ENCODE measurements around the gene CCDC137. TPM values are rescaled to one million over a fixed set of nuclear protein-coding genes. Genes with fewer than 3 reads are reported as not detected.

Gene CCDC137
- total RNA-seq, 2 donors from 2014 or later = 35.8 to 44.2 TPM

GRCh38 chr17:81667754-81668153, 1.2 kb downstream of the CCDC137 start:
- 91 to 96% methylated on average over 13 to 18 of the region's 18 CpGs for WGBS, 2 experiments (ENCODE audit: insufficient coverage in 1 of 2, insufficient read length in 1 of 2)
- H3K4me1 Mint-ChIP-seq = peaks cover 13% of the 10 kb centered on the region
- H3K9ac ChIP-seq (ENCODE audit: extremely low read depth, low read length, poor library complexity, severe bottlenecking) = no peak overlapping the region
- H3K4me3 Mint-ChIP-seq = peak overlapping the region; percentile 72
- H3K36me3 ChIP-seq (ENCODE audit: control insufficient read depth, insufficient read depth, low read length) = peaks cover 55% of the 10 kb centered on the region
- peaks cover 58% of the 10 kb centered on the region for H3K36me3 Mint-ChIP-seq (ENCODE audit: low read depth)
- peaks cover 15% of the 10 kb centered on the region for H3K4me1 ChIP-seq (ENCODE audit: control insufficient read depth, insufficient read depth, low read length)
- H3K27me3 ChIP-seq (ENCODE audit: control insufficient read depth, insufficient read depth, low read length, poor library complexity, severe bottlenecking) = no peaks in the 10 kb centered on the region
- H3K9me3 Mint-ChIP-seq = no peaks in the 10 kb centered on the region
- DNase-seq = peak; percentile 86
- H3K4me3 ChIP-seq (ENCODE audit: low read length) = peak overlapping the region; percentile 96
- TF ChIP-seq CTCF (conservative IDR thresholded peaks at IDR 0.05) = peak; percentile 46
- H3K27me3 Mint-ChIP-seq (ENCODE audit: insufficient read depth) = no peaks in the 10 kb centered on the region
- H3K9me3 ChIP-seq (ENCODE audit: control insufficient read depth, low read length) = no peaks in the 10 kb centered on the region
- H3K27ac ChIP-seq (ENCODE audit: low read depth, low read length) = no peak overlapping the region
- H3K27ac Mint-ChIP-seq = peak overlapping the region; percentile 37

GRCh38 chr17:81672504-81672903, 6.0 kb downstream of the CCDC137 start:
- Mint-ChIP-seq H3K36me3 (ENCODE audit: low read depth) (peaks cover 58% of the 10 kb centered on the region), H3K4me3 (no peak overlapping the region), H3K4me1 (peaks cover 9% of the 10 kb centered on the region), H3K27me3 (ENCODE audit: insufficient read depth) (no peaks in the 10 kb centered on the region), H3K9me3 (peaks cover 4% of the 10 kb centered on the region), H3K27ac (no peak overlapping the region)
- H3K9ac ChIP-seq (ENCODE audit: extremely low read depth, low read length, poor library complexity, severe bottlenecking) = no peak overlapping the region
- DNase-seq = no peak
- TF ChIP-seq CTCF (conservative IDR thresholded peaks at IDR 0.05) = no peak
- H3K27me3 ChIP-seq (ENCODE audit: control insufficient read depth, insufficient read depth, low read length, poor library complexity, severe bottlenecking) = no peaks in the 10 kb centered on the region
- peaks cover 9% of the 10 kb centered on the region for H3K4me1 ChIP-seq (ENCODE audit: control insufficient read depth, insufficient read depth, low read length)
- H3K4me3 ChIP-seq (ENCODE audit: low read length) = no peak overlapping the region
- WGBS, 2 experiments (ENCODE audit: insufficient coverage in 1 of 2, insufficient read length in 1 of 2) = 94 to 97% methylated on average over 18 of the region's 18 CpGs
- H3K36me3 ChIP-seq (ENCODE audit: control insufficient read depth, insufficient read depth, low read length) = peaks cover 61% of the 10 kb centered on the region
- no peaks in the 10 kb centered on the region for H3K9me3 ChIP-seq (ENCODE audit: control insufficient read depth, low read length)
- no peak overlapping the region for H3K27ac ChIP-seq (ENCODE audit: low read depth, low read length)

- peaks cover 57% of the 10 kb centered on the region for H3K36me3 ChIP-seq (ENCODE audit: control insufficient read depth, insufficient read depth, low read length)
- WGBS, 2 experiments (ENCODE audit: insufficient coverage in 1 of 2, insufficient read length in 1 of 2) = 94 to 96% methylated on average over 14 to 16 of the region's 16 CpGs
- H3K27me3 Mint-ChIP-seq (ENCODE audit: insufficient read depth) = no peaks in the 10 kb centered on the region
Observed at GRCh38 chr17:81672954-81673353, 6.4 kb downstream of the CCDC137 start.

More at GRCh38 chr17:81672954-81673353, 6.4 kb downstream of the CCDC137 start:
- H3K36me3 Mint-ChIP-seq (ENCODE audit: low read depth) = peaks cover 54% of the 10 kb centered on the region
- H3K27ac Mint-ChIP-seq = no peak overlapping the region
- H3K9me3 ChIP-seq (ENCODE audit: control insufficient read depth, low read length) = no peaks in the 10 kb centered on the region
- peaks cover 4% of the 10 kb centered on the region for H3K4me1 ChIP-seq (ENCODE audit: control insufficient read depth, insufficient read depth, low read length)
- H3K27ac ChIP-seq (ENCODE audit: low read depth, low read length) = no peak overlapping the region
- peaks cover 5% of the 10 kb centered on the region for H3K4me1 Mint-ChIP-seq
- no peak for TF ChIP-seq CTCF (conservative IDR thresholded peaks at IDR 0.05)
- peaks cover 4% of the 10 kb centered on the region for H3K9me3 Mint-ChIP-seq
- no peak for DNase-seq
- H3K4me3 ChIP-seq (ENCODE audit: low read length) = no peak overlapping the region
- H3K4me3 Mint-ChIP-seq = no peak overlapping the region
- H3K9ac ChIP-seq (ENCODE audit: extremely low read depth, low read length, poor library complexity, severe bottlenecking) = no peak overlapping the region
- no peaks in the 10 kb centered on the region for H3K27me3 ChIP-seq (ENCODE audit: control insufficient read depth, insufficient read depth, low read length, poor library complexity, severe bottlenecking)

Data from endodermal cell (in vitro differentiated cells).